GM10847 (cell line): ENCODE measurements around the gene FRMD4B.

ENCODE experiments used
- POLR2A ChIP-seq: IDR thresholded peaks from 2 replicates; pipeline ENCODE4 v1.6.1; 2011; ENCODE audit not compliant: insufficient read length; ENCODE audit errors: extremely low read depth

The FRMD4B gene

DNA sequence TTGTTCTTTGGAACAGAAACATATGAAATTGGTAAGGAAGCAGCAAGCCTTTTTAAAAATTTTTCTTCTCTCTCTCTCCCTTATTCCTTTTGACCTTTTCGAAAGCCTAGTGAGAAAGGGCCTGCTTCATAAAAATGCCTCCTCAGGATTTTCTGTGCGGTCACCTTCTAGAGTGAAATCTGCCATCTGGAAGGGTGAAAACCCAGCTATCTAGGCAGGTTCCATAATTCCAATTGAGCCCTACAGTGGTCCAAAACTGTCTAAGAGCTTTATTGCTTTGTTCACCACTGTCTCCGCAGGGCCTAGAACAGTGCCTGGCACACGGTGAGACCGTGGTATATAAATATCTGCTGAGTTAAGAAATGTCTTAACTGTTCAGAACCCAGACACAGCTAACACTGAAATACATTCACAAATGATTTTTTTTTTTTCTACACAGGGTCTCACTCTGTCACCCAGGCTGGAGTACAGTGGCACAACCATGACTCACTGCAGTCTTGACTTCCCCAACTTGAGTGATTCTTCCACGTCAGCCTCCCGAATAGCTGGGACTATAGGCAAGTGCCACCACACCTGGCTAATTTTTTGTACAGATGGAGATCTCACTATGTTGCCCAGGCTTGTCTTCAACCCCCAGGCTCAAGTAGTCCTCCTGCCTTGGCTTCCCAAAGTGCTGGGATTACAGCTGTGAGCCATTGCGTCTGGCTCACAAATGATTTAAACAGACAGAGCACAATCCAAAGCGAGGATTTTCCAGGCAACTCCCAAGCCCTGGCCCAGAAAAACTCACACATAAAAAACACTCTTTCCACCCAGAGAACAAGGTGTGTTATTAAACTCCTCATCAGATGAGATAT lies 64.4 kb downstream of the FRMD4B start:
- TF ChIP-seq POLR2A: no peak

- no peak for TF ChIP-seq POLR2A
Measured at GRCh38 chr3:69320871-69321271, 65.0 kb downstream of the FRMD4B start.

- TF ChIP-seq POLR2A: no peak
Measured at GRCh38 chr3:69319652-69320051, 66.2 kb downstream of the FRMD4B start.

- TF ChIP-seq POLR2A: no peak
Measured at GRCh38 chr3:69318410-69318809, 67.5 kb downstream of the FRMD4B start.

DNA sequence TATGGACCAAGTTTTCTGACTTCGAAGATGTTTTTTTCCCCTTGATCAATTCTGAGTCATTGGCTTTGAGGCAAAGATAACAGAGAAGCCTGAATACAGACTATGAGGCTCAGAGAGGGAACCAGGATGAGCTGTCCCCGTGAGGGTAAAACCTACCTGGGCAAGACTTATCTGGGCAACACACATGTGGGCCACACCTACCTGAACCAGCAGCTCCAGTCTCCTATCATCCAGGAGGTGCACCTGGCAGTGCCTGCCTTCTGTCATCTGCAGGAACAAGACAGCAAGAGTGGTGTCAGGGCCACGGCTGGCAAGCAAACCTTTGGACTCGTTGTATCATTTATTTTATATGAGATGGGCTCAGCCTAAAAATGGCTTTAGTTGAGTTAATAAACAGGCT lies 72.6 kb downstream of the FRMD4B start:
- TF ChIP-seq POLR2A: no peak

GRCh38 chr3:69309814-69310213 lies 76.1 kb downstream of the FRMD4B start:
- TF ChIP-seq POLR2A: no peak

- TF ChIP-seq POLR2A: no peak
Measured at GRCh38 chr3:69306239-69307185, 79.4 kb downstream of the FRMD4B start.

DNA sequence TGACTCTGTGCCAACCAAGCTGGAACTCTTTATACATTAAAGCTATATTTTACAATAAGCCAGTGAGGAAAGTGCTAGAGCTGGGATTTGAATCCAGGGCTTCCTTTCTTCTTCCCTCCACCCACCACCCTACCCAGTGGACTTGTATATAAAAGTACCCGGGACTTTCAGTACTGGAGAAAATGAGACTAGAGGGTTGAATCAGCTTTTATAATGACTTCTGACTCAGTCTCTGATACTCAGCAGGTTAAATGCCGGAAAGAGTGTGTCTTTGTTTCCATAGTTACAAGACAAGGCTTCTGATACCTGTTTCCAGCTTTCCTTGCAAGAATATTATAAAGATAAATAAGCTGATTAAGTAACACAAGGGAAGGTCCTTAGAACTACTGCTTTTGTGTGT lies 80.9 kb downstream of the FRMD4B start:
- TF ChIP-seq POLR2A: no peak

GRCh38 chr3:69304396-69304795 lies 81.5 kb downstream of the FRMD4B start:
- no peak for TF ChIP-seq POLR2A

DNA sequence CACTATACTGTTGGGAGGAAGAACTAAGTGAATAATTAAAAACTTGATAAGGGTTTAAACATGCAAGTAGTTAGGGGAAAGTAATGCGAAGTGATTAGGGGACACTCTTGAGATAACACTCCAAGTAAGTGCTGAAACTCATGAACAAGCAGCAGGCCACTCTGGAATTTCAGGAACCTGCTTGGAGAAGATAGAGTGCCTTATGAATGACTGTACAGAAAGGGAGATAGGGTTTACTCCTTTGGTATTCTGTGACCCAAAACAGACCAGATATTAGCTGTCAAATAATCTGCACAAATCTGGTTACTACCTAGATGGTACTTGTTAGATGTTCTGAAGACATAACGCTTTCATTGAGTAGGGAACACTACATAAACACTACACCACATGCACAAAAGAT lies 85.6 kb downstream of the FRMD4B start:
- no peak for TF ChIP-seq POLR2A

DNA sequence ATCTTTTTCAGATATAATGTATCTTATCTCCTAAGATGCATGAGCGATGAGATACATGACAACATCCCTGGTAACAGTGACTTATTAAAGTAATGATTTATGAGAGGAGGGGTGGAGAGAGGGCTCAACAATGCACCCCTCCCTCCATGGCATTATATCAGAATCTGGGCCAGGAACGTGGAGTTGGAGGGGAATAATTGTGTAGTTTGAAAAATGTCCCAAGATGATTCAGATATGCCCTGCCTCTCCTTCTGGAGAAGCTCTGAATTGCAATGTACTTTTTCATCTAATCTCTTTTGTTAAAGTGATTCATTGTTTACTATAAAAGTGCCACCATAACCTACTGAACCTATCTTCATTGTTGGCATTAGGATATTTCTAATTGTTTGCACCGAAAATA lies 86.5 kb downstream of the FRMD4B start:
- TF ChIP-seq POLR2A: no peak

DNA sequence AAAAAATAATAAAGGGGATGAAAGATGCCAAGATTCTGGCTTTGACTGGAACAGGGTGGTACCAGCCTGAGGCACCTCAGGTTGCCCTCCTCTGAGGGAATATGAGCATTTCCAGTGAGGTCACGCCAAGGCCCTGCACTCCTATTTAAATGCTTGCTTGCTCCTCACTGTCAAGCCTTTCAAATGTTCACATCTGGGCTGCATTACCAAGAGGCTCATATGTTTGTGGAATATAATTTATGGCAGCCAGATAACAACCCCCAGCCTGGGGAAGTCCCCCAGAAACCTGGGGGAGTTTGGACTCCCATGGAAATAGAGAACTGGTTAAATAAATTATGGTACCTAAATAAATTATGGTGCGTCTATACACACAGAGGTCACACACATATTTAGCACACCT lies 88.4 kb downstream of the FRMD4B start:
- no peak for TF ChIP-seq POLR2A

DNA sequence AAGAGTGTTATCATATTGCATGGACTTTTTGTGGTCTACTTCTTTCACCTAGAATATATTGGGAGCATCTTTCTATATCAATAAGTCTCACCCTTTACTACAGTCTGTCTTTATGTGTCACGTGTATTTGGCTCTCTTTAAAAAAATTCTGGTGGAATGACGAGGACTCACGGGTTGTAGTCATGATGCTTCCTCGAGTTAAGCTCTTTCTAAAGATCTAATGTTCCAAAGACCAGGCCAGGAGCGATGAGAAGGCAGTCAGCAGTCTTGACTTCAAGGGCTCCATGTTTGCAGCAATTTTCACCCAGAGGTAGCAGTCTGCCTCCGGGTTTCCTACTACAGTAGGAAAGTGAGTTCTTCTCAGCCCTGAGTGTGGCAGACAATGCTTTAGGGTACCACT lies 88.9 kb downstream of the FRMD4B start:
- no peak for TF ChIP-seq POLR2A

DNA sequence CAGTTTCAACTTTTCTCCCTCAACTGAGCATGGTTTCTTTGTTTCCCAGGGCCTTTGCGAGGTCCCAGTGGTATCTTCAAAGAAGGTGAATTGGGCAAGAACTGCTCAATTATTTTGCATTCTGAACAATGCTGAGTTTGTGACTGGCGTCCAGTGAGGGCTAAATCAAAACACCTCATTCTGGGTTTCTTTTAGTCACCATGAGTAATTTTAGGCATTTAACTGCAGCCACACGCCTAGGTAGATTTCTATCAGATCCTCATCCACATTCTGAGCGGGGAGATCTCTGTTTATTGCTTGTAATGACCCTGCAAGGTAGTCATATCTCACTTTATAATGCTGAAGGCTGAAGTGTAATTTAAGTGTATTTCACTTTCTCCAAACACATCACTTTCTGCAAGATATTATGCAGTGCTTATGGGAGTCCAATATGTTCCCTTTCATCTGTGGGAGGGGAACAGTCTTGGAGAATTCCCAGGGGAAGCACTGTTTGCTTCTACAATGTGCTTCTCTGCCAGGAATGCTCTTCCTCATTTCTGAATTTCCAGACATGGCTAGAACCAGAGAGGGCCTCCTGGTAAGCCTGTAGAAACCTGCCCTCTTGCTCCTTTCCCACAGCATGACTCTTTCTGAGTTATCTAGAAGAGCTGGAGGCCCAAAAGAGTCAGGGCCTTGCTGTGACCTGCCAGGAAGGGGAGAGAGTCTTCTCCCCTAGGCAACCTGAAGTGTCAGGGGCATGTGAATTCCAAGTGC lies 91.7 kb downstream of the FRMD4B start:
- no peak for TF ChIP-seq POLR2A

DNA sequence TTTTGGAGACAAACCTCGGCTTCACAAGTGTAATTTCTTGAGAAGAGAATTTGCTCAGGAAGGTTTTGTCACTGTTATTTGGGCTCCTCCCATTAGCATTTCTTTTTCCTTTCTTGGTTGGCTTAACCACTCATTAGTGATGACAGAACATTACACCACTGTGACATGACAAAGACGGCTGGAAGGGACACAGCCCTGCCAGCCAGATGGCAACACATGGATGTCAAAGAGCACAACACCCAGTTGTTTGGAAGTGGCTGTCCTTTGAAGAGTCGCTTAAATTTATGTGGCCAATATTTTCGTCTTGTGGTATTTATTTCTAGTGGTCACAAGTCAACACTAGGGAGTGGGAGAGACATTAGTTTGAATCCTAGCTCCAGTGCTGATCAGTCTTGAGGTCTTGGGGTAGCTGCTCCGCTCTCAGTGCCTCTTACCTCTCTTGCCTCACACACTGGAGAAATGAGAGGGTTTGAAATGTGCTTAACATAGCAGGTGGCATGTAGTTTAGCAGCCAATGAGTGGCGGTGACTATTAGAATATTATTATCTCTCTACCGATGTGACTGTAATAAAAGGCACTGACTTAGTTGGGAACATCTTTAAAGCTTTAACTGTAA lies 92.8 kb downstream of the FRMD4B start:
- no peak for TF ChIP-seq POLR2A
